Osteocyte (in vitro differentiated cells): ENCODE results near the gene ARHGAP28. TPM values are rescaled to one million over a fixed set of nuclear protein-coding genes. Genes with fewer than 3 reads are reported as not detected.

ENCODE experiments used
- DNase-seq: peaks from one replicate; pipeline ENCODE4 v3.0.0; 2021; ENCODE audit warnings: mixed read lengths; ENCODE audit not compliant: unreplicated experiment; ENCODE audit errors: extremely low spot score
- H3K27ac Mint-ChIP-seq: one replicate; pipeline ENCODE4 v1.8.0; 2021; ENCODE audit warnings: mild to moderate bottlenecking, mixed read lengths; ENCODE audit not compliant: unreplicated experiment
- H3K27me3 Mint-ChIP-seq: one replicate; pipeline ENCODE4 v1.8.0; 2021; ENCODE audit warnings: mixed read lengths; ENCODE audit not compliant: unreplicated experiment
- H3K36me3 Mint-ChIP-seq: one replicate; pipeline ENCODE4 v1.8.0; 2021; ENCODE audit warnings: mixed read lengths; ENCODE audit not compliant: unreplicated experiment
- H3K4me1 Mint-ChIP-seq: one replicate; pipeline ENCODE4 v1.8.0; 2021; ENCODE audit warnings: mixed read lengths; ENCODE audit not compliant: unreplicated experiment
- H3K4me3 Mint-ChIP-seq: one replicate; pipeline ENCODE4 v1.8.0; 2021; ENCODE audit warnings: mild to moderate bottlenecking, moderate library complexity, mixed read lengths; ENCODE audit not compliant: unreplicated experiment
- H3K9me3 Mint-ChIP-seq: one replicate; pipeline ENCODE4 v1.8.0; 2021; ENCODE audit warnings: mixed read lengths; ENCODE audit not compliant: unreplicated experiment
- total RNA-seq: library from RNA; stranded (reverse); gene quantifications from 2 replicates; pipeline ENCODE4 v1.2.1, GENCODE V29; 2021
- TF ChIP-seq, protein P1 (sequence below): fragments of 200-600 bp; sonication (generic); IDR thresholded peaks from 2 replicates; pipeline ENCODE4 v1.5.0; 2021; ENCODE audit warnings: antibody characterized with exemption, mild to moderate bottlenecking, moderate library complexity

Gene ARHGAP28
- total RNA-seq, 1 donor from 2014 or later, result 18.1 TPM

DNA sequence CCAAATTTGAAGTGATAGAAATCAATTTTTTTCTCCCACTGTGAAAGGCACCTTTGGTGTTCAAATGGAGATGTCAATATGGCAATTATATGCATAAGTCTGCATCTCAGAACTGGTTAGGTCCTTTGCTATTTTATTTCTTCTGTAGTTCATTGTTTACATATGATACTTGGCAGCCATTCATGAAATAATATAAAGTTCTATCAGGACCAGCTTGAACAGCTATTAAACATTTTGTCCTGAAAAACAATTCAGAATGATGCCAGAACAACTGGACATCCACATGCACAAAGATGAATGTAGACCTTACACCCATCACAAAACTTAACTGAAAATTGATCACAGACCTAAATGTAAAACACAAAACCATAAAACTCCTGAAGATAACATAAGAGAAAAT is 41.8 kb upstream of the ARHGAP28 start:
- TF ChIP-seq, protein P1, sequence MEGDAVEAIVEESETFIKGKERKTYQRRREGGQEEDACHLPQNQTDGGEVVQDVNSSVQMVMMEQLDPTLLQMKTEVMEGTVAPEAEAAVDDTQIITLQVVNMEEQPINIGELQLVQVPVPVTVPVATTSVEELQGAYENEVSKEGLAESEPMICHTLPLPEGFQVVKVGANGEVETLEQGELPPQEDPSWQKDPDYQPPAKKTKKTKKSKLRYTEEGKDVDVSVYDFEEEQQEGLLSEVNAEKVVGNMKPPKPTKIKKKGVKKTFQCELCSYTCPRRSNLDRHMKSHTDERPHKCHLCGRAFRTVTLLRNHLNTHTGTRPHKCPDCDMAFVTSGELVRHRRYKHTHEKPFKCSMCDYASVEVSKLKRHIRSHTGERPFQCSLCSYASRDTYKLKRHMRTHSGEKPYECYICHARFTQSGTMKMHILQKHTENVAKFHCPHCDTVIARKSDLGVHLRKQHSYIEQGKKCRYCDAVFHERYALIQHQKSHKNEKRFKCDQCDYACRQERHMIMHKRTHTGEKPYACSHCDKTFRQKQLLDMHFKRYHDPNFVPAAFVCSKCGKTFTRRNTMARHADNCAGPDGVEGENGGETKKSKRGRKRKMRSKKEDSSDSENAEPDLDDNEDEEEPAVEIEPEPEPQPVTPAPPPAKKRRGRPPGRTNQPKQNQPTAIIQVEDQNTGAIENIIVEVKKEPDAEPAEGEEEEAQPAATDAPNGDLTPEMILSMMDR, result no peak
- Mint-ChIP-seq H3K27me3 (peaks cover 34% of the 10 kb centered on the region), H3K27ac (no peak overlapping the region), H3K4me1 (no peaks in the 10 kb centered on the region), H3K9me3 (no peaks in the 10 kb centered on the region), H3K36me3 (no peaks in the 10 kb centered on the region), H3K4me3 (no peak overlapping the region)
- DNase-seq, result no peak

DNA sequence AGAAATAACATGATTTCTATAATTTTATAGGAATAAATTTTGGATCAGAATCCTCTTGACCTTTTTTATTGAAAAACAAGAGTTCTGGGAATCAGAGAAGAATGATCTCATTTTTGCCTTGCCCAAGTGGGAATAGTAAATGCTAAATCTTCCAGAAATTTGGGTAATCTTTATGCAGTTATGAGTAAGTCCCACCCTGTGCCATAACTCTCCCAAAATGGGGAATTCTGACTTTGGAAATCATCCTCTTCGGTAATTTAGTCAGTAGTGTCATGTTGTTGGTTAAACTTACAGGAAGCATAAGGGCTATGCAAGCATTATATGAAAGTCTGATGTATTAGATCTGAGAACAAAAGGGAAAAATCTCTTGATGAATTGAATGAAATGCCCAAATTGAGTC is 20.6 kb upstream of the ARHGAP28 start:
- Mint-ChIP-seq H3K9me3 (peaks cover 5% of the 10 kb centered on the region), H3K4me3 (no peak overlapping the region), H3K4me1 (no peaks in the 10 kb centered on the region), H3K36me3 (no peaks in the 10 kb centered on the region), H3K27me3 (peaks cover 10% of the 10 kb centered on the region), H3K27ac (no peak overlapping the region)
- TF ChIP-seq, protein P1, result no peak
- DNase-seq, result no peak

GRCh38 chr18:6711467-6711866 is 18.0 kb upstream of the ARHGAP28 start:
- H3K27me3 Mint-ChIP-seq, result peaks cover 8% of the 10 kb centered on the region
- peaks cover 5% of the 10 kb centered on the region for H3K9me3 Mint-ChIP-seq
- H3K4me1 Mint-ChIP-seq, result no peaks in the 10 kb centered on the region
- no peak for DNase-seq
- no peak overlapping the region for H3K4me3 Mint-ChIP-seq
- TF ChIP-seq, protein P1, result no peak
- no peak overlapping the region for H3K27ac Mint-ChIP-seq
- no peaks in the 10 kb centered on the region for H3K36me3 Mint-ChIP-seq

DNA sequence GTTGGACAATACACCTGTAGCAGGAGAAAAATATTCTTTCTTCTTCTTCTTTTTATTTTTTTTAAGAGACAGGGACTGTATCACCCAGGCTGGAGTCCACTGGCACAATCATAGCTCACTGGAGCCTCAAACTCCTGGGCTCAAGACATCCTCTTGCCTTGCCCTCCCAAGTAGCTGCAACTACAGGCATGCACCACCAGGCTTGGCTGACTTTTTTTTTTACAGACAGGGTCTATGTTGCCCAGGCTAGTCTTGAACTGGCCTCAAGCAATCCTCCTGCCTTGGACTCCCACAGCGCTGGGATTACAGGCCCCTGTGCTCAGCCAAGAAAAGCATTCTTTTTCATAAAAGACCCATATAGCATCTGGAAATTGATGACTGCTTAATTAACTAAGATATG is 17.1 kb upstream of the ARHGAP28 start:
- H3K4me1 Mint-ChIP-seq, result no peaks in the 10 kb centered on the region
- TF ChIP-seq, protein P1, result no peak
- no peak for DNase-seq
- peaks cover 3% of the 10 kb centered on the region for H3K27me3 Mint-ChIP-seq
- no peaks in the 10 kb centered on the region for H3K36me3 Mint-ChIP-seq
- no peak overlapping the region for H3K4me3 Mint-ChIP-seq
- H3K9me3 Mint-ChIP-seq, result no peaks in the 10 kb centered on the region
- H3K27ac Mint-ChIP-seq, result no peak overlapping the region

DNA sequence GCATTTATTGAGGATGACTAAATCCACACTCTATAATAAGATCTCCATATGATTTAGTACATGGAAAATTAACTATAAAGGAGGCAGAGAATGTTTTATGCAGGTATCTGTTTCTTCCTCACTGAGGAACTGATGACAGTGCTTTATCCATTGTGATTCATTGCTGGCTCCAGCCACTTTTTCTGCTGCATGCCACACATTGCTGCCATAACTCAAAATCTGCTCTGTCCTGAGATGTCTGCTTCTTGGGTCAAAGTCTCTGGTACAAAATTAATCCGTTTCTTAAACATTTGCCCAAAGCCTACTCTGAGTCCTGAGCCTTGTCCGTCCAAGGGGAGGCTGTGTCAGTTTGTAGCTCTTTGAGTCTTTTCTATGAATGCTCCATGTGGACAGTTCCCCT is 15.5 kb upstream of the ARHGAP28 start:
- Mint-ChIP-seq H3K4me1 (no peaks in the 10 kb centered on the region), H3K36me3 (no peaks in the 10 kb centered on the region), H3K27me3 (peaks cover 3% of the 10 kb centered on the region), H3K9me3 (no peaks in the 10 kb centered on the region), H3K4me3 (no peak overlapping the region), H3K27ac (no peak overlapping the region)
- no peak for DNase-seq
- TF ChIP-seq, protein P1, result no peak
